GM23338 (cell line): ENCODE measurements around the gene THUMPD3. TPM values are rescaled to one million over a fixed set of nuclear protein-coding genes. Genes with fewer than 3 reads are reported as not detected.

Source experiments
- ATAC-seq: fragments of 200-7000 bp; cut with Tn5 transposase; 3 replicates; pipeline ENCODE4 v1.9.1; 2020
- DNase-seq: peaks from one replicate; pipeline ENCODE4 v3.0.0-alpha.2; 2015; ENCODE audit warnings: low spot score
- H2AFZ ChIP-seq: fragments of 200-600 bp; sonication (generic); 2 replicates; pipeline ENCODE4 v1.8.0; 2016; ENCODE audit warnings: antibody characterized with exemption, mild to moderate bottlenecking, moderate library complexity
- H3F3A ChIP-seq: fragments of 200-600 bp; sonication (generic); replicated peaks from 2 replicates; pipeline ENCODE4 v1.8.0; 2017; ENCODE audit warnings: antibody characterized with exemption, mixed run types, low read depth
- H3K27ac ChIP-seq: fragments of 200-600 bp; sonication (generic); 2 replicates; pipeline ENCODE4 v1.6.1; 2016; ENCODE audit warnings: low read depth
- H3K27me3 ChIP-seq: fragments of 200-600 bp; sonication (generic); 2 replicates; pipeline ENCODE4 v1.8.0; 2016; ENCODE audit warnings: mild to moderate bottlenecking, mixed run types, moderate library complexity; ENCODE audit not compliant: insufficient read depth
- H3K36me3 ChIP-seq: fragments of 200-600 bp; sonication (generic); 2 replicates; pipeline ENCODE4 v1.8.0; 2016; ENCODE audit warnings: mild to moderate bottlenecking; ENCODE audit not compliant: insufficient read depth
- H3K4me1 ChIP-seq: fragments of 200-600 bp; sonication (generic); 2 replicates; pipeline ENCODE4 v1.8.0; 2016; ENCODE audit warnings: mild to moderate bottlenecking, moderate library complexity; ENCODE audit not compliant: insufficient read depth
- H3K4me2 ChIP-seq: fragments of 200-600 bp; sonication (generic); 2 replicates; pipeline ENCODE4 v1.7.1; 2017; ENCODE audit warnings: mixed run types
- H3K4me3 ChIP-seq: fragments of 200-600 bp; sonication (generic); 2 replicates; pipeline ENCODE4 v1.6.1; 2016; ENCODE audit warnings: mixed run types
- H3K79me2 ChIP-seq: fragments of 200-600 bp; sonication (generic); replicated peaks from 2 replicates; pipeline ENCODE4 v1.8.0; 2017; ENCODE audit warnings: mild to moderate bottlenecking; ENCODE audit not compliant: insufficient read depth
- H3K9me2 ChIP-seq: fragments of 200-600 bp; sonication (generic); 2 replicates; pipeline ENCODE4 v1.8.0; 2017; ENCODE audit not compliant: insufficient read depth
- H4K20me1 ChIP-seq: fragments of 200-600 bp; sonication (generic); replicated peaks from 2 replicates; pipeline ENCODE4 v1.8.0; 2017; ENCODE audit warnings: mild to moderate bottlenecking; ENCODE audit not compliant: insufficient read depth
- H3K27ac Mint-ChIP-seq: 2 replicates; pipeline ENCODE4 v1.8.0; 2020; ENCODE audit warnings: inconsistent platforms, mild to moderate bottlenecking, moderate library complexity, mixed read lengths
- H3K27me3 Mint-ChIP-seq: 3 replicates; pipeline ENCODE4 v1.8.0; 2022; ENCODE audit warnings: low read depth, mild to moderate bottlenecking, moderate library complexity, mixed read lengths, inconsistent platforms; ENCODE audit not compliant: insufficient read depth, poor library complexity
- H3K36me3 Mint-ChIP-seq: 3 replicates; pipeline ENCODE4 v1.8.0; 2021; ENCODE audit warnings: low read depth, mild to moderate bottlenecking, inconsistent platforms, moderate library complexity, mixed read lengths
- H3K4me1 Mint-ChIP-seq: 3 replicates; pipeline ENCODE4 v1.8.0; 2020; ENCODE audit warnings: mild to moderate bottlenecking, inconsistent platforms, mixed read lengths
- H3K4me3 Mint-ChIP-seq: 3 replicates; pipeline ENCODE4 v1.8.0; 2021; ENCODE audit warnings: moderate library complexity, mild to moderate bottlenecking, inconsistent platforms, mixed read lengths
- H3K9me3 Mint-ChIP-seq: 3 replicates; pipeline ENCODE4 v1.8.0; 2020; ENCODE audit warnings: moderate library complexity, mild to moderate bottlenecking, inconsistent platforms, mixed read lengths
- EZH2 ChIP-seq: fragments of 200-600 bp; sonication (generic); IDR thresholded peaks from one replicate; pipeline ENCODE4 v1.8.0; 2017; ENCODE audit warnings: antibody characterized with exemption, mild to moderate bottlenecking, low read depth; ENCODE audit not compliant: unreplicated experiment
- EZH2phosphoT487 ChIP-seq: fragments of 200-600 bp; sonication (generic); IDR thresholded peaks from one replicate; pipeline ENCODE4 v1.8.1; 2018; ENCODE audit warnings: antibody characterized with exemption; ENCODE audit not compliant: unreplicated experiment
- JUNB ChIP-seq: IDR thresholded peaks from one replicate; pipeline ENCODE4 v1.6.1; 2016; ENCODE audit warnings: antibody characterized with exemption; ENCODE audit not compliant: unreplicated experiment
- NANOG ChIP-seq: IDR thresholded peaks from 2 replicates; pipeline ENCODE4 v1.6.1; 2016; ENCODE audit warnings: antibody characterized with exemption, borderline replicate concordance
- POLR2AphosphoS5 ChIP-seq: IDR thresholded peaks from 2 replicates; pipeline ENCODE4 v1.6.1; 2016; ENCODE audit warnings: antibody characterized with exemption, low read depth
- STAT1 ChIP-seq: IDR thresholded peaks from one replicate; pipeline ENCODE4 v1.6.1; 2016; ENCODE audit warnings: antibody characterized with exemption; ENCODE audit not compliant: unreplicated experiment
- ZNF114 ChIP-seq: fragments of 250-450 bp; sonication (Bioruptor Pico); IDR thresholded peaks from 2 replicates; pipeline ENCODE4 v1.5.0; 2020; ENCODE audit warnings: mild to moderate bottlenecking, moderate library complexity
- ZNF331 ChIP-seq: fragments of 250-450 bp; sonication (Bioruptor Pico); IDR thresholded peaks from 2 replicates; pipeline ENCODE4 v1.5.0; 2020; ENCODE audit warnings: low read depth, mild to moderate bottlenecking, moderate library complexity
- polyA plus RNA-seq: library from polyadenylated mRNA; unstranded; fragments of >200 nt; fragmentation: Nextera tagmentation; extraction: Ambion mirVana; gene quantifications from 2 replicates; pipeline ENCODE4 v1.2.1, GENCODE V29; 2016
- total RNA-seq: library from RNA; depleted of rRNA; stranded (reverse); fragments of >200 nt; shearing (Covaris generic); gene quantifications from 2 replicates; pipeline ENCODE4 v1.2.3, GENCODE V29; 2014
- TF ChIP-seq, protein P1 (sequence below): IDR thresholded peaks from 2 replicates; pipeline ENCODE4 v1.6.1; 2016; ENCODE audit warnings: antibody characterized with exemption
- TF ChIP-seq, protein P2 (sequence below): fragments of 250-450 bp; sonication (Bioruptor Pico); IDR thresholded peaks from 2 replicates; pipeline ENCODE4 v1.5.0; 2020; ENCODE audit warnings: mild to moderate bottlenecking, moderate library complexity
- TF ChIP-seq, protein P3 (sequence below): IDR thresholded peaks from one replicate; pipeline ENCODE4 v1.6.1; 2018; ENCODE audit warnings: antibody characterized with exemption; ENCODE audit not compliant: unreplicated experiment

The THUMPD3 gene
- total and polyA plus RNA-seq, 2 experiments from 2014 or later: 30.1 to 54.1 TPM

DNA sequence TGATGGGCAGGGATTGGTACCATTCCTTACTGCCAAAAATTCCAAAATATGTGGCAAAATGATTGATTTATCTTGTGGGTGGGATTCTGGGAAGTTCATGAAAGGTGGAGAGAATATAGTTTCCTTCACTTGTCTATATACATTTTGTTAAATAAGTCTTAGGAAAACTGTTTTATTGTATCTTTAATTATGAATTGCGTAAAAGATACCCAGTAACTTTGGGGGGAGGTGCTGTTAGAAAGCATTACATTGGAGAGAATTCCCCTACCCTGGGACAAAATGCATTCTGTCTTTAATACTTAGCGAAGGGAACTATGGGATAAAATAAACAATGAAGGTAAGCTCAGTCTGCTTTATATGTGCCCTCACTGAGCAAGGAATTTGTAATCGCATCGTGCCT lies 39.1 kb downstream of the THUMPD3 start:
- H3F3A ChIP-seq: no peaks in the 10 kb centered on the region
- TF ChIP-seq, protein P1, sequence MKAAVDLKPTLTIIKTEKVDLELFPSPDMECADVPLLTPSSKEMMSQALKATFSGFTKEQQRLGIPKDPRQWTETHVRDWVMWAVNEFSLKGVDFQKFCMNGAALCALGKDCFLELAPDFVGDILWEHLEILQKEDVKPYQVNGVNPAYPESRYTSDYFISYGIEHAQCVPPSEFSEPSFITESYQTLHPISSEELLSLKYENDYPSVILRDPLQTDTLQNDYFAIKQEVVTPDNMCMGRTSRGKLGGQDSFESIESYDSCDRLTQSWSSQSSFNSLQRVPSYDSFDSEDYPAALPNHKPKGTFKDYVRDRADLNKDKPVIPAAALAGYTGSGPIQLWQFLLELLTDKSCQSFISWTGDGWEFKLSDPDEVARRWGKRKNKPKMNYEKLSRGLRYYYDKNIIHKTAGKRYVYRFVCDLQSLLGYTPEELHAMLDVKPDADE: no peak
- TF ChIP-seq EZH2phosphoT487 (no peak), JUNB (no peak), EZH2 (no peak), POLR2AphosphoS5 (no peak), ZNF331 (no peak), NANOG (no peak), STAT1 (no peak), ZNF114 (CRISPR knock-in tag) (no peak)
- TF ChIP-seq, protein P2, sequence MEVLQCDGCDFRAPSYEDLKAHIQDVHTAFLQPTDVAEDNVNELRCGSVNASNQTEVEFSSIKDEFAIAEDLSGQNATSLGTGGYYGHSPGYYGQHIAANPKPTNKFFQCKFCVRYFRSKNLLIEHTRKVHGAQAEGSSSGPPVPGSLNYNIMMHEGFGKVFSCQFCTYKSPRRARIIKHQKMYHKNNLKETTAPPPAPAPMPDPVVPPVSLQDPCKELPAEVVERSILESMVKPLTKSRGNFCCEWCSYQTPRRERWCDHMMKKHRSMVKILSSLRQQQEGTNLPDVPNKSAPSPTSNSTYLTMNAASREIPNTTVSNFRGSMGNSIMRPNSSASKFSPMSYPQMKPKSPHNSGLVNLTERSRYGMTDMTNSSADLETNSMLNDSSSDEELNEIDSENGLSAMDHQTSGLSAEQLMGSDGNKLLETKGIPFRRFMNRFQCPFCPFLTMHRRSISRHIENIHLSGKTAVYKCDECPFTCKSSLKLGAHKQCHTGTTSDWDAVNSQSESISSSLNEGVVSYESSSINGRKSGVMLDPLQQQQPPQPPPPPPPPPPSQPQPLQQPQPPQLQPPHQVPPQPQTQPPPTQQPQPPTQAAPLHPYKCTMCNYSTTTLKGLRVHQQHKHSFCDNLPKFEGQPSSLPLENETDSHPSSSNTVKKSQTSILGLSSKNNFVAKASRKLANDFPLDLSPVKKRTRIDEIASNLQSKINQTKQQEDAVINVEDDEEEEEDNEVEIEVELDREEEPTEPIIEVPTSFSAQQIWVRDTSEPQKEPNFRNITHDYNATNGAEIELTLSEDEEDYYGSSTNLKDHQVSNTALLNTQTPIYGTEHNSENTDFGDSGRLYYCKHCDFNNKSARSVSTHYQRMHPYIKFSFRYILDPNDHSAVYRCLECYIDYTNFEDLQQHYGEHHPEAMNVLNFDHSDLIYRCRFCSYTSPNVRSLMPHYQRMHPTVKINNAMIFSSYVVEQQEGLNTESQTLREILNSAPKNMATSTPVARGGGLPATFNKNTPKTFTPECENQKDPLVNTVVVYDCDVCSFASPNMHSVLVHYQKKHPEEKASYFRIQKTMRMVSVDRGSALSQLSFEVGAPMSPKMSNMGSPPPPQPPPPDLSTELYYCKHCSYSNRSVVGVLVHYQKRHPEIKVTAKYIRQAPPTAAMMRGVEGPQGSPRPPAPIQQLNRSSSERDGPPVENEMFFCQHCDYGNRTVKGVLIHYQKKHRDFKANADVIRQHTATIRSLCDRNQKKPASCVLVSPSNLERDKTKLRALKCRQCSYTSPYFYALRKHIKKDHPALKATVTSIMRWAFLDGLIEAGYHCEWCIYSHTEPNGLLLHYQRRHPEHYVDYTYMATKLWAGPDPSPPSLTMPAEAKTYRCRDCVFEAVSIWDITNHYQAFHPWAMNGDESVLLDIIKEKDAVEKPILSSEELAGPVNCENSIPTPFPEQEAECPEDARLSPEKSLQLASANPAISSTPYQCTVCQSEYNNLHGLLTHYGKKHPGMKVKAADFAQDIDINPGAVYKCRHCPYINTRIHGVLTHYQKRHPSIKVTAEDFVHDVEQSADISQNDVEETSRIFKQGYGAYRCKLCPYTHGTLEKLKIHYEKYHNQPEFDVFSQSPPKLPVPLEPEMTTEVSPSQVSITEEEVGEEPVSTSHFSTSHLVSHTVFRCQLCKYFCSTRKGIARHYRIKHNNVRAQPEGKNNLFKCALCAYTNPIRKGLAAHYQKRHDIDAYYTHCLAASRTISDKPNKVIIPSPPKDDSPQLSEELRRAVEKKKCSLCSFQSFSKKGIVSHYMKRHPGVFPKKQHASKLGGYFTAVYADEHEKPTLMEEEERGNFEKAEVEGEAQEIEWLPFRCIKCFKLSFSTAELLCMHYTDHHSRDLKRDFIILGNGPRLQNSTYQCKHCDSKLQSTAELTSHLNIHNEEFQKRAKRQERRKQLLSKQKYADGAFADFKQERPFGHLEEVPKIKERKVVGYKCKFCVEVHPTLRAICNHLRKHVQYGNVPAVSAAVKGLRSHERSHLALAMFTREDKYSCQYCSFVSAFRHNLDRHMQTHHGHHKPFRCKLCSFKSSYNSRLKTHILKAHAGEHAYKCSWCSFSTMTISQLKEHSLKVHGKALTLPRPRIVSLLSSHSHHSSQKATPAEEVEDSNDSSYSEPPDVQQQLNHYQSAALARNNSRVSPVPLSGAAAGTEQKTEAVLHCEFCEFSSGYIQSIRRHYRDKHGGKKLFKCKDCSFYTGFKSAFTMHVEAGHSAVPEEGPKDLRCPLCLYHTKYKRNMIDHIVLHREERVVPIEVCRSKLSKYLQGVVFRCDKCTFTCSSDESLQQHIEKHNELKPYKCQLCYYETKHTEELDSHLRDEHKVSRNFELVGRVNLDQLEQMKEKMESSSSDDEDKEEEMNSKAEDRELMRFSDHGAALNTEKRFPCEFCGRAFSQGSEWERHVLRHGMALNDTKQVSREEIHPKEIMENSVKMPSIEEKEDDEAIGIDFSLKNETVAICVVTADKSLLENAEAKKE: no peak
- TF ChIP-seq, protein P3, sequence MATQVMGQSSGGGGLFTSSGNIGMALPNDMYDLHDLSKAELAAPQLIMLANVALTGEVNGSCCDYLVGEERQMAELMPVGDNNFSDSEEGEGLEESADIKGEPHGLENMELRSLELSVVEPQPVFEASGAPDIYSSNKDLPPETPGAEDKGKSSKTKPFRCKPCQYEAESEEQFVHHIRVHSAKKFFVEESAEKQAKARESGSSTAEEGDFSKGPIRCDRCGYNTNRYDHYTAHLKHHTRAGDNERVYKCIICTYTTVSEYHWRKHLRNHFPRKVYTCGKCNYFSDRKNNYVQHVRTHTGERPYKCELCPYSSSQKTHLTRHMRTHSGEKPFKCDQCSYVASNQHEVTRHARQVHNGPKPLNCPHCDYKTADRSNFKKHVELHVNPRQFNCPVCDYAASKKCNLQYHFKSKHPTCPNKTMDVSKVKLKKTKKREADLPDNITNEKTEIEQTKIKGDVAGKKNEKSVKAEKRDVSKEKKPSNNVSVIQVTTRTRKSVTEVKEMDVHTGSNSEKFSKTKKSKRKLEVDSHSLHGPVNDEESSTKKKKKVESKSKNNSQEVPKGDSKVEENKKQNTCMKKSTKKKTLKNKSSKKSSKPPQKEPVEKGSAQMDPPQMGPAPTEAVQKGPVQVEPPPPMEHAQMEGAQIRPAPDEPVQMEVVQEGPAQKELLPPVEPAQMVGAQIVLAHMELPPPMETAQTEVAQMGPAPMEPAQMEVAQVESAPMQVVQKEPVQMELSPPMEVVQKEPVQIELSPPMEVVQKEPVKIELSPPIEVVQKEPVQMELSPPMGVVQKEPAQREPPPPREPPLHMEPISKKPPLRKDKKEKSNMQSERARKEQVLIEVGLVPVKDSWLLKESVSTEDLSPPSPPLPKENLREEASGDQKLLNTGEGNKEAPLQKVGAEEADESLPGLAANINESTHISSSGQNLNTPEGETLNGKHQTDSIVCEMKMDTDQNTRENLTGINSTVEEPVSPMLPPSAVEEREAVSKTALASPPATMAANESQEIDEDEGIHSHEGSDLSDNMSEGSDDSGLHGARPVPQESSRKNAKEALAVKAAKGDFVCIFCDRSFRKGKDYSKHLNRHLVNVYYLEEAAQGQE: no peak
- peaks cover 30% of the 10 kb centered on the region for H3K36me3 Mint-ChIP-seq

More for the DNA sequence above, 39.1 kb downstream of the THUMPD3 start:
- Mint-ChIP-seq H3K4me1 (peaks cover 52% of the 10 kb centered on the region), H3K4me3 (peak overlapping the region; percentile 67), H3K9me3 (no peaks in the 10 kb centered on the region; the same call in 2 of the 3 replicates), H3K27me3 (peaks cover 16% of the 10 kb centered on the region), H3K27ac (peak overlapping the region; percentile 80)
- ATAC-seq (no peak), DNase-seq (no peak)
- Histone ChIP-seq H3K36me3 (no peaks in the 10 kb centered on the region), H3K4me2 (peak overlapping the region; percentile 90), H3K4me3 (peak overlapping the region; percentile 88), H4K20me1 (peaks cover 57% of the 10 kb centered on the region), H3K79me2 (peaks cover 93% of the 10 kb centered on the region), H3K9me2 (no peaks in the 10 kb centered on the region), H3K27ac (peak overlapping the region; percentile 82), H2AFZ (no peak overlapping the region), H3K27me3 (no peaks in the 10 kb centered on the region), H3K4me1 (peaks cover 60% of the 10 kb centered on the region)
